GM12891 (cell line): ENCODE results near the gene LCA5L.
A peak's percentile ranks its signal among the peaks of the same experiment; 100 is the strongest.
"Not testable (repeated sequence)": the region's sequence is repeated elsewhere in the genome, so short reads cannot be mapped to it uniquely, and the experiment has no call there.

Source experiments
- DNase-seq: peaks from one replicate; pipeline ENCODE4 v3.0.0; 2011; ENCODE audit warnings: low spot score; ENCODE audit not compliant: insufficient read length
- FAIRE-seq: peaks from 2 replicates; lab custom pipeline; 2011; peaks lifted over from hg19 to GRCh38; lab: Jason Lieb, UNC
- PAX5 ChIP-seq: IDR thresholded peaks from 2 replicates; pipeline ENCODE4 v1.6.1; 2011; ENCODE audit warnings: low read length, moderate library complexity, mild to moderate bottlenecking; ENCODE audit not compliant: insufficient read depth, severe bottlenecking
- POLR2A ChIP-seq: IDR thresholded peaks from 2 replicates; pipeline ENCODE4 v1.6.1; 2011; ENCODE audit warnings: low read depth, low read length, control low read depth
- POLR2AphosphoS5 ChIP-seq: IDR thresholded peaks from 2 replicates; pipeline ENCODE4 v1.6.1; 2011; ENCODE audit warnings: low read depth, low read length, control low read depth
- POU2F2 ChIP-seq: IDR thresholded peaks from 2 replicates; pipeline ENCODE4 v1.6.1; 2011; ENCODE audit warnings: low read depth, mild to moderate bottlenecking, control low read depth, low read length, moderate library complexity
- SPI1 ChIP-seq: IDR thresholded peaks from 2 replicates; pipeline ENCODE4 v1.6.1; 2011; ENCODE audit warnings: low read depth, low read length, control low read depth
- TAF1 ChIP-seq: IDR thresholded peaks from 2 replicates; pipeline ENCODE4 v1.6.1; 2011; ENCODE audit warnings: low read depth, low read length, control low read depth

Gene LCA5L

DNA sequence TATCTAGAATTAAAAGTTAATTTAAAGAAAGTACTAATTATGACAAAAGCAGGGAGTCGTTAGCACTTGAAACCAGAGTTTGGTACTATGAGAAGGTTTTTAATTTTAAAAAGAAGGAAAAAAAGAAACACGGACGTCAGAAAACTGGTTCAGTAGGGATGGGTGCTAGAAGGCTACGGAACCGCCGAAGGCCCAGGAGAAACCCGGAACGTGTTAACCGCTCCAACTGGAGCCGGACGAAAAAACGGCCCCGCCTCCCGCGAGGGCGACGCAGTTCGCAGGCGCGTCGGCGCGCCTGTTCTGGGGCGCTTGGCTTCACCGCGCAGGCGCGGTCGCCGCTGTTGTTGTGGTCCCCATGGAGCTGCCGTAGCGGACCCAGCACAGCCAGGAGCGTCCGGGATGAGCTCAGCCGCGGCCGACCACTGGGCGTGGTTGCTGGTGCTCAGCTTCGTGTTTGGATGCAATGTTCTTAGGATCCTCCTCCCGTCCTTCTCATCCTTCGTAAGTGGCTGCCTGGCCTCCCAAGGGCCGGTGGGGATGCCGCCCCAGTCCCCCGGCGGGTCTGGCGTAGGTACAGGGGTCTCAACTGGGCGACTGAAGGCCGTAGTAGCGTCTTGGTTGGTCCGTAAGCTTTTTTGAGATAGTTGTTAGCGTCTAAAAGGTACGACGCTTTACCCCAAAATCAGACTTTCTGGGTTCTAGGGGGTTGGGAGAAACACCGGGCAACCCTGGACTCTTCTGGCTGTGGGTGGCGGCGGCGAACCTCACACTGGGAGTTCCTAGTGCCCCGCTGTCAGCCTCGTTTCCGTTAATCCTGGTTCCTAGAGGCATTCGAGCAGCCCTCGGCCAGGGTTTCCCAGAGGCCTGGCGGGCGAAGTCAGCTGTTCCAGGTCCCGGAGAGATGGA lies 65.3 kb downstream of the LCA5L start:
- peak; percentile 84 for FAIRE-seq
- no peak for TF ChIP-seq PAX5
- TF ChIP-seq POLR2A = peak; percentile 46; the same call in 1 of the 2 replicates
- peak; percentile 54; the same call in 1 of the 2 replicates for TF ChIP-seq POLR2AphosphoS5
- DNase-seq = peak; percentile 88

- TF ChIP-seq POLR2A (no peak), POU2F2 (no peak), POLR2AphosphoS5 (no peak), SPI1 (no peak)
- no peak for FAIRE-seq
- no peak for DNase-seq
Measured at GRCh38 chr21:39377444-39378050, 68.0 kb downstream of the LCA5L start.

- FAIRE-seq = no peak
- TF ChIP-seq POU2F2 = no peak
- no peak for TF ChIP-seq TAF1
- TF ChIP-seq SPI1 = no peak
- no peak for TF ChIP-seq POLR2AphosphoS5
- TF ChIP-seq POLR2A = no peak
- no peak for TF ChIP-seq PAX5
Measured at GRCh38 chr21:39375446-39375845, 70.1 kb downstream of the LCA5L start.

DNA sequence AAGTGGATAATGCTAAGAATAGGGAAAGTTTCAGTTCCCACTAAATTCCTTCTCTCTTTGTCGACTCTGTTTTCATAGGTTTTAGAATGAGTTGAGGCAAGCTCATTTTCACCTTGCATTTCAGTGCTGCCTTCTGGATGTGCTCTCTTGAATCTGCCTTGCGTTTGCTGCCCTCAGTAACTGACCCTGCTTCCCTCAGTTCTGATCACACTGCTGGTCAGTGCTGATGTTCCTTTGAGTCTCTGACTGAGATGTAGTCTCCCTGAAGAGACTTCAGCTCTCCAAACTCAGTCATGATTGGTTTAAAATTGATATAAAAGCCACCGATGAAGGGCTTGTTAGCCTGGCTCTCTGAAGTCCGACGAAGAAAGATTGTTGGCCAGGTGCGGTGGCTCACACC lies 71.5 kb downstream of the LCA5L start:
- no peak for DNase-seq
- no peak for FAIRE-seq
- 0 out of 2 replicates have a peak, but pooled peaks have one; percentile 7 for TF ChIP-seq SPI1
- TF ChIP-seq POLR2A = no peak

More at GRCh38 chr21:39375446-39375845, 70.1 kb downstream of the LCA5L start:
- no peak for DNase-seq

DNA sequence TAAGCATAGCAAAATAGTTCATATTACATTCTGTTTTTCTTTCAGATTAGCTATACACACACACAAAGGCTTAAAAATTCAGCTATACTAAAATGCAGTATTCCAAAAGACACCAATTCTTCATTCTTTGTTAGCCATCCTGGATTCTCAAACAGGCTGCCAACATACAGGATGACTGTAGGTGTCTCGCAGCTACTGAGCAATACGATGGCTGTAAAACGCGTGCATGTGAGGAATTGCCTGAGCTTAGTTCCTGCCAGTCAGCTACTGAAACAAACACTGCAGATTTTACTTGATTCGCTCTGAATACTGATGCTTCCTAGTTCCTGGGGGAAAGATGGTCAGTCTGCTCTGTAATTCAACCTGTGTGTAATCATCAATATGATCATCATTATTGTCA lies 71.9 kb downstream of the LCA5L start:
- TF ChIP-seq POU2F2 (no peak), POLR2AphosphoS5 (no peak), PAX5 (no peak)
- DNase-seq = no peak
- FAIRE-seq = no peak

- not testable (repeated sequence) for FAIRE-seq, DNase-seq
Measured at GRCh38 chr21:39369896-39370288, 75.7 kb downstream of the LCA5L start.

DNA sequence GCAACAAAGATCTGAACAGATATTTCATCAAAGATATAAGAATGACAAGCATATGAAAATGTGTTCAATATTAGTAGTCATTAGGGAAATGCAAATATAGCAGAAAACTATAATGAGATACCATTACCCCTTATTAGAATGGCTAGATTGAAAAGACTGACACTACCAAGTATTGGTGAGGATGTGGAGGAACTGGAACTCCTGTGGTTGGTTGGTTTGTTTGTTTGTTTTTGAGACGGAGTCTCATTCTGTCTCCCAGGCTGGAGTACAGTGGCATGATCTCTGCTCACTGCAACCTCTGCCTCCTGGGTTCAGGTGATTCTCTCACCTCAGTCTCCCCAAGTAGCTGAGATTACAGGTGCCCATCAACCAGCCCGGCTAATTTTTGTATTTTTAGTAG lies 77.8 kb downstream of the LCA5L start:
- DNase-seq (no peak), FAIRE-seq (no peak)
- TF ChIP-seq POLR2A (no peak), POLR2AphosphoS5 (no peak), POU2F2 (no peak), SPI1 (no peak), PAX5 (no peak), TAF1 (no peak)

DNA sequence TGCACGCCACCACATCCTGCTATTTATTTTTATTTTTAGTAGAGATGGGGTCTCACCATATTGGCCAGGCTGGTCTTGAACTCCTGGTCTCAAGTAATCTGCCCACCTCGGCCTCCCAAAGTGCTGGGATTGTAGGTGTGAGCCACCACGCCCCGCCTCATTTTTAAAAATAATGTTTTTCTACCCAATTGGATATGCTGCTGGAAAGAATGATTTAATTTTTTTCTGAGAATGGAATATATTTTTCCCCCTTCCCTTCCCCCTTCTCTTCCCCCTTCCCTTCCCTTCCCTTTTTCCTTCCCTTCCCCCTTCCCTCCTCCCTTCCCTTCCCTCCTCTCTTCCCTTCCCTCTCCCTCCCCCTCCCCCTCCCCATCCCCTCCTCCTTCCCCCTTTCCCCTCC lies 79.0 kb downstream of the LCA5L start:
- DNase-seq = no peak
- TF ChIP-seq POU2F2 (no peak), POLR2AphosphoS5 (no peak), SPI1 (no peak), POLR2A (no peak), PAX5 (no peak), TAF1 (no peak)
- FAIRE-seq = no peak

DNA sequence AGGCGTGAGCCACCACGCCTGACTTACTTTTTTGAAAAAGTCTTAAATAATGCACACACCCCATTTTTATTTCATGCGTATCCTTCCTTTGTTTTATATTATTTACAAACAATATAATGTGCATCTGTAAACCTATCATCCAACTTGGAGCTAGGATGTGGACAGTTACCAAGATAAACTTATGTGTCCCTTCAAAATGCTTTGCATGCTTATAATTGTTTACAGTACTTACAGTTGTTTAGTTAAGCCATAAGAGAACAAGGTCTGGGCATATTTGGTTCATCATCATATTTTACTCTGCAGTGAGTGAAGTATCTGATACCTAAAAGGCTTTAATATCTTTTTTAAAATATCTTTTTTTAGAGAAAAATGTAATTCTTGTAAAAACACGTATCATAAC lies 80.6 kb downstream of the LCA5L start:
- DNase-seq (no peak), FAIRE-seq (no peak)
- TF ChIP-seq SPI1 (no peak), TAF1 (no peak), POU2F2 (no peak), POLR2AphosphoS5 (no peak), PAX5 (no peak), POLR2A (no peak)

DNA sequence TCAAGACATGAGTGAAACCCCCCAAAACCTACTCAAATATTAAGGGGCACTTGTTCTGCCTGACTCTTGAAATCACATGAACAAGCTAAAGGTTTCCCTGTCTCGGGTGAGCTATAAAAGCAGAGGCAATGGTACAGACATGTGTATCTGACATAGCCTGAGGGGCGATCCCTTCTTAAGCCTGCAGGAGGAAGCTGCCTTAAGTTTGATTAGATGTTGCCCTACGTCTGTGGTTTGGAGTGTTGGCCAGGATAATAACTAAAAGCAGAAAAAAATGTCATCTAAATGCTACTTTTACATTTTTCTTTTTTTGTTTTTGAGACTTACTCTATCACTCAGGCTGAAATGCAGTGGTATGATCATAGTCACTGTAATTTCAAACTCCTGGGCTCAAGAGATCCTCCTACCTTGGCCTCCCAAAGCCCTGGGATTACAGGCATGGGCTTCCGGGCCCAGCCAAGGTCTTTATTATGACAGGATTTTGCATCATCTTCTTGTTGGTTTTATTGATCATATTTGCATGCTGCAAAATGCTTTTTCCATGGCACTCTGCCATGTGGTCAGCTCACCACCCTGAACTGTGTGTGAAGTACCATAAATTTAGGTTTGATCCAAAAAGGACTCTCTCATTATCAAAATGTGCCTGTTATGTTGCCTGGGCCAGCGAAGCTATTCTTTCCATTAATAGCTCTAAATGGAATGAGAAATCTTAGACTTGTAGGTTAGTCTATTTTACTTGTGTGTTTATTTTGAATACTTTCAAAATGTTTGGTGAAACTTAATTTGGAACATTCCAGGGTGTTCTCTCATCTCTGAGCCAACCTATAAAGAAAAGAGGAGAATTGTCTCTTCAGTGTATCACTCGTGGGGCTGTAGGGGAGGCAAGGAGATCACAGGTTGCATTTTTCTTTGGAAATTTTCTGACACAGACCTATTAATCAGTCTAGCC lies 81.7 kb downstream of the LCA5L start:
- TF ChIP-seq POLR2AphosphoS5 (no peak), PAX5 (no peak), POU2F2 (no peak), POLR2A (no peak), TAF1 (no peak), SPI1 (no peak)
- no peak for DNase-seq
- FAIRE-seq = no peak

GRCh38 chr21:39362733-39363132 lies 82.8 kb downstream of the LCA5L start:
- no peak for FAIRE-seq
- TF ChIP-seq POU2F2 = no peak
- no peak for TF ChIP-seq SPI1
- TF ChIP-seq POLR2A = no peak
- TF ChIP-seq PAX5 = no peak
- no peak for TF ChIP-seq POLR2AphosphoS5
- TF ChIP-seq TAF1 = no peak
- DNase-seq = no peak
